ENCODE results near the gene KRTAP6-3. TPM values are rescaled to one million over a fixed set of nuclear protein-coding genes. Genes with fewer than 3 reads are reported as not detected.

The KRTAP6-3 gene
- total and polyA plus RNA-seq, 2 donors (not counting 1 experiment from before 2014, with no cell fraction given): not detected

- Mint-ChIP-seq H3K9me3 (ENCODE audit: insufficient read depth) (peaks cover 7% of the 10 kb centered on the region), H3K27ac (no peak overlapping the region), H3K27me3 (no peaks in the 10 kb centered on the region), H3K4me1 (no peaks in the 10 kb centered on the region), H3K4me3 (no peak overlapping the region)
- intact Hi-C loops (cut with micrococcal nuclease): no loop called here
- Histone ChIP-seq H4K20me1 (ENCODE audit: control insufficient read depth, insufficient read depth, low read length, poor library complexity, severe bottlenecking) (no peaks in the 10 kb centered on the region), H3K27me3 (replicated peaks in 1 of 4; ENCODE audit: control extremely low read depth in 1 of 4, control insufficient read depth in 3 of 4, insufficient read depth in 4 of 4, low read length in 3 of 4) (no peaks in the 10 kb centered on the region), H3K4me2 (replicated peaks; ENCODE audit: low read depth, low read length, poor library complexity, severe bottlenecking) (no peak overlapping the region), H3K79me2 (ENCODE audit: control insufficient read depth, insufficient read depth, low read length) (no peaks in the 10 kb centered on the region), H3K4me3 (ENCODE audit: control extremely low read depth in 1 of 5, extremely low read depth in 1 of 5, insufficient read depth in 1 of 5, low read depth in 2 of 5, low read length in 4 of 5) (no peak overlapping the region), H3K36me3 (replicated peaks in 1 of 2; ENCODE audit: control extremely low read depth in 1 of 2, control insufficient read depth in 1 of 2, extremely low read depth in 1 of 2, insufficient read depth in 2 of 2, low read length in 1 of 2) (no peaks in the 10 kb centered on the region), H3K4me1 (ENCODE audit: control insufficient read depth in 2 of 2, insufficient read depth in 2 of 2, low read length in 2 of 2) (no peaks in the 10 kb centered on the region), H2AFZ (ENCODE audit: insufficient read depth, low read depth, low read length, poor library complexity, severe bottlenecking) (no peak overlapping the region), H3K9ac (ENCODE audit: low read length) (no peak overlapping the region), H3K27ac (ENCODE audit: low read length in 2 of 2) (no peak overlapping the region), H3K9me3 (ENCODE audit: control extremely low read depth in 1 of 3, control insufficient read depth in 2 of 3, insufficient read depth in 1 of 3, low read length in 2 of 3) (peaks cover 2 to 13% (median 2%) of the 10 kb centered on the region in 3 donors)
- TF ChIP-seq EZH2 (IDR thresholded peaks at IDR 0.05; ENCODE audit: borderline replicate concordance, insufficient read depth, low read depth, low read length, poor library complexity, severe bottlenecking) (no peak), CTCF (IDR thresholded peaks at IDR 0.05) (no peak)
- POLR2A ChIA-PET: no interaction called here
- DNase-seq (no peak), ATAC-seq (ENCODE audit: low read depth) (no peak)
- no CpG with 5 or more reads among the region's 4 CpGs for WGBS (ENCODE audit: insufficient coverage)
- CTCF ChIA-PET: no interaction called here
Observed at GRCh38 chr21:30628109-30628508, 35.9 kb downstream of the KRTAP6-3 start.

- H3K4me3 Mint-ChIP-seq: no peak overlapping the region
- no peak overlapping the region for H3K27ac Mint-ChIP-seq
- Histone ChIP-seq H3K4me2 (replicated peaks; ENCODE audit: low read depth, low read length, poor library complexity, severe bottlenecking) (no peak overlapping the region), H3K4me1 (ENCODE audit: control insufficient read depth in 2 of 2, insufficient read depth in 2 of 2, low read length in 2 of 2) (no peaks in the 10 kb centered on the region), H3K27ac (ENCODE audit: low read length in 2 of 2) (no peak overlapping the region), H3K9ac (ENCODE audit: low read length) (no peak overlapping the region), H3K79me2 (ENCODE audit: control insufficient read depth, insufficient read depth, low read length) (no peaks in the 10 kb centered on the region), H3K9me3 (ENCODE audit: control extremely low read depth in 1 of 3, control insufficient read depth in 2 of 3, insufficient read depth in 1 of 3, low read length in 2 of 3) (peaks cover 0 to 6% (median 2%) of the 10 kb centered on the region in 3 donors), H3K36me3 (replicated peaks in 1 of 2; ENCODE audit: control extremely low read depth in 1 of 2, control insufficient read depth in 1 of 2, extremely low read depth in 1 of 2, insufficient read depth in 2 of 2, low read length in 1 of 2) (no peaks in the 10 kb centered on the region), H3K4me3 (ENCODE audit: control extremely low read depth in 1 of 5, extremely low read depth in 1 of 5, insufficient read depth in 1 of 5, low read depth in 2 of 5, low read length in 4 of 5) (no peak overlapping the region), H3K27me3 (replicated peaks in 1 of 4; ENCODE audit: control extremely low read depth in 1 of 4, control insufficient read depth in 3 of 4, insufficient read depth in 4 of 4, low read length in 3 of 4) (no peaks in the 10 kb centered on the region), H4K20me1 (ENCODE audit: control insufficient read depth, insufficient read depth, low read length, poor library complexity, severe bottlenecking) (no peaks in the 10 kb centered on the region), H2AFZ (ENCODE audit: insufficient read depth, low read depth, low read length, poor library complexity, severe bottlenecking) (no peak overlapping the region)
- H3K27me3 Mint-ChIP-seq: no peaks in the 10 kb centered on the region
- POLR2A ChIA-PET: no interaction called here
- DNase-seq (no peak), ATAC-seq (ENCODE audit: low read depth) (no peak)
- CTCF ChIA-PET: no interaction called here
- H3K4me1 Mint-ChIP-seq: no peaks in the 10 kb centered on the region
- peaks cover 7% of the 10 kb centered on the region for H3K9me3 Mint-ChIP-seq (ENCODE audit: insufficient read depth)
- WGBS (ENCODE audit: insufficient coverage): 67% methylated on average over 1 of the region's 1 CpG
- intact Hi-C loops (cut with micrococcal nuclease): no loop called here
- TF ChIP-seq CTCF (IDR thresholded peaks at IDR 0.05) (no peak), EZH2 (IDR thresholded peaks at IDR 0.05; ENCODE audit: borderline replicate concordance, insufficient read depth, low read depth, low read length, poor library complexity, severe bottlenecking) (no peak)
Observed at GRCh38 chr21:30629200-30629599, 37.0 kb downstream of the KRTAP6-3 start.

Data from B cell (primary cell).